ENCODE data around the gene ZNF735.

GRCh38 chr7:64184376-64184775 is 22.6 kb upstream of the ZNF735 start:
- TF ChIP-seq, protein P1, sequence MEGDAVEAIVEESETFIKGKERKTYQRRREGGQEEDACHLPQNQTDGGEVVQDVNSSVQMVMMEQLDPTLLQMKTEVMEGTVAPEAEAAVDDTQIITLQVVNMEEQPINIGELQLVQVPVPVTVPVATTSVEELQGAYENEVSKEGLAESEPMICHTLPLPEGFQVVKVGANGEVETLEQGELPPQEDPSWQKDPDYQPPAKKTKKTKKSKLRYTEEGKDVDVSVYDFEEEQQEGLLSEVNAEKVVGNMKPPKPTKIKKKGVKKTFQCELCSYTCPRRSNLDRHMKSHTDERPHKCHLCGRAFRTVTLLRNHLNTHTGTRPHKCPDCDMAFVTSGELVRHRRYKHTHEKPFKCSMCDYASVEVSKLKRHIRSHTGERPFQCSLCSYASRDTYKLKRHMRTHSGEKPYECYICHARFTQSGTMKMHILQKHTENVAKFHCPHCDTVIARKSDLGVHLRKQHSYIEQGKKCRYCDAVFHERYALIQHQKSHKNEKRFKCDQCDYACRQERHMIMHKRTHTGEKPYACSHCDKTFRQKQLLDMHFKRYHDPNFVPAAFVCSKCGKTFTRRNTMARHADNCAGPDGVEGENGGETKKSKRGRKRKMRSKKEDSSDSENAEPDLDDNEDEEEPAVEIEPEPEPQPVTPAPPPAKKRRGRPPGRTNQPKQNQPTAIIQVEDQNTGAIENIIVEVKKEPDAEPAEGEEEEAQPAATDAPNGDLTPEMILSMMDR (IDR thresholded peaks at IDR 0.05; ENCODE audit: control extremely low read depth in 1 of 3, insufficient read depth in 1 of 3, low read depth in 1 of 3, low read length in 3 of 3) = no peak
- TF ChIP-seq KDM1A (IDR thresholded peaks at IDR 0.05; ENCODE audit: borderline replicate concordance, low read length) (no peak), RAD21 (IDR thresholded peaks at IDR 0.05 in 1 of 2, conservative IDR thresholded peaks at IDR 0.05 in 1 of 2; ENCODE audit: low read depth in 2 of 2, low read length in 2 of 2) (no peak), CREB1 (IDR thresholded peaks at IDR 0.05) (no peak), YY1 (IDR thresholded peaks at IDR 0.05; ENCODE audit: low read depth, low read length) (no peak), EP300 (IDR thresholded peaks at IDR 0.05; ENCODE audit: borderline replicate concordance in 1 of 2, low read depth in 2 of 2, low read length in 2 of 2) (no peak)
- TF ChIP-seq, protein P2, sequence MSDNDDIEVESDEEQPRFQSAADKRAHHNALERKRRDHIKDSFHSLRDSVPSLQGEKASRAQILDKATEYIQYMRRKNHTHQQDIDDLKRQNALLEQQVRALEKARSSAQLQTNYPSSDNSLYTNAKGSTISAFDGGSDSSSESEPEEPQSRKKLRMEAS (IDR thresholded peaks at IDR 0.05) = no peak
- TF ChIP-seq, protein P3, sequence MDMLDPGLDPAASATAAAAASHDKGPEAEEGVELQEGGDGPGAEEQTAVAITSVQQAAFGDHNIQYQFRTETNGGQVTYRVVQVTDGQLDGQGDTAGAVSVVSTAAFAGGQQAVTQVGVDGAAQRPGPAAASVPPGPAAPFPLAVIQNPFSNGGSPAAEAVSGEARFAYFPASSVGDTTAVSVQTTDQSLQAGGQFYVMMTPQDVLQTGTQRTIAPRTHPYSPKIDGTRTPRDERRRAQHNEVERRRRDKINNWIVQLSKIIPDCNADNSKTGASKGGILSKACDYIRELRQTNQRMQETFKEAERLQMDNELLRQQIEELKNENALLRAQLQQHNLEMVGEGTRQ (IDR thresholded peaks at IDR 0.05; ENCODE audit: low read length) = no peak
- TF ChIP-seq, protein P4, sequence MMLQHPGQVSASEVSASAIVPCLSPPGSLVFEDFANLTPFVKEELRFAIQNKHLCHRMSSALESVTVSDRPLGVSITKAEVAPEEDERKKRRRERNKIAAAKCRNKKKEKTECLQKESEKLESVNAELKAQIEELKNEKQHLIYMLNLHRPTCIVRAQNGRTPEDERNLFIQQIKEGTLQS (IDR thresholded peaks at IDR 0.05; ENCODE audit: insufficient read depth, low read depth, low read length) = no peak
